Activated CD4-positive, alpha-beta T cell treated with anti-CD3 and anti-CD28 coated beads for 36 hours (primary cell): ENCODE measurements around the gene FAM171A1. TPM values are rescaled to one million over a fixed set of nuclear protein-coding genes. Genes with fewer than 3 reads are reported as not detected.
"Not testable (repeated sequence)": the region's sequence is repeated elsewhere in the genome, so short reads cannot be mapped to it uniquely, and the experiment has no call there.

Experiments used
- ATAC-seq: fragments of 200-7000 bp; cut with Tn5 transposase; one replicate; pipeline ENCODE4 v1.10.0; 2021; ENCODE audit warnings: mild to moderate bottlenecking, moderate library complexity
- CTCF ChIA-PET: fragments of 350-600 bp; sonication (Branson Sonifier 250); formaldehyde crosslinking; loops from one replicate; lab custom pipeline; 2021; ENCODE audit warnings: antibody characterized with exemption; lab: Charles Lee
- POLR2A ChIA-PET: fragments of 350-600 bp; sonication (Branson Sonifier 250); formaldehyde crosslinking; loops from one replicate; lab custom pipeline; 2021; ENCODE audit warnings: antibody characterized with exemption, inconsistent platforms; lab: Charles Lee
- DNase-seq: peaks from one replicate; pipeline ENCODE4 v3.0.0-alpha.2; 2020
- H3K27ac Mint-ChIP-seq: one replicate; pipeline ENCODE4 v1.8.0; 2021; ENCODE audit warnings: mixed read lengths
- H3K27me3 Mint-ChIP-seq: one replicate; pipeline ENCODE4 v1.8.0; 2021; ENCODE audit warnings: mixed read lengths
- H3K36me3 Mint-ChIP-seq: one replicate; pipeline ENCODE4 v1.8.0; 2021; ENCODE audit warnings: low read depth, mixed read lengths
- H3K4me1 Mint-ChIP-seq: one replicate; pipeline ENCODE4 v1.8.0; 2021; ENCODE audit warnings: mixed read lengths
- H3K4me3 Mint-ChIP-seq: one replicate; pipeline ENCODE4 v1.8.0; 2021; ENCODE audit warnings: mild to moderate bottlenecking, moderate library complexity, mixed read lengths
- H3K9me3 Mint-ChIP-seq: one replicate; pipeline ENCODE4 v1.8.0; 2021; ENCODE audit warnings: low read depth, mixed read lengths
- intact Hi-C, 2 experiments: fragments of 100-400 bp; cut with DNase I in 1 of 2; cut with micrococcal nuclease in 1 of 2; formaldehyde crosslinking; loops; one replicate each; pipeline versions ENCODE4 v1.14.2 to v1.15.1; 2022 to 2024; cut with DNase I, micrococcal nuclease
- total RNA-seq, 2 experiments: library from RNA; stranded (reverse); gene quantifications; one replicate each; pipeline ENCODE4 v1.2.3, GENCODE V29; 2021

Gene FAM171A1
- total RNA-seq, 2 experiments from 2014 or later, result 4.1 to 5.8 TPM

- POLR2A ChIA-PET, result no interaction called here
- peaks cover 2% of the 10 kb centered on the region for H3K27me3 Mint-ChIP-seq
- no peak for ATAC-seq
- H3K4me3 Mint-ChIP-seq, result no peak overlapping the region
- no peaks in the 10 kb centered on the region for H3K36me3 Mint-ChIP-seq
- no peaks in the 10 kb centered on the region for H3K4me1 Mint-ChIP-seq
- no peak for DNase-seq
- no peak overlapping the region for H3K27ac Mint-ChIP-seq
- CTCF ChIA-PET, result no interaction called here
- H3K9me3 Mint-ChIP-seq, result no peaks in the 10 kb centered on the region
- intact Hi-C loops, result no loop called here
These were observed 28.1 kb downstream of the FAM171A1 start for GRCh38 chr10:15342970-15343369.

GRCh38 chr10:15341502-15342128 lies 29.5 kb downstream of the FAM171A1 start:
- ATAC-seq (no peak), DNase-seq (no peak)
- H3K27ac Mint-ChIP-seq, result no peak overlapping the region
- no peak overlapping the region for H3K4me3 Mint-ChIP-seq
- peaks cover 2% of the 10 kb centered on the region for H3K27me3 Mint-ChIP-seq
- CTCF ChIA-PET, result interaction anchor here (0.7 to 1.7 kb wide), 4 partner anchors 40 to 1821 kb away, joined by 3 to 4 read pairs (median 3); no protein-coding TSS in a partner anchor
- intact Hi-C loops, result no loop called here
- H3K9me3 Mint-ChIP-seq, result no peaks in the 10 kb centered on the region
- POLR2A ChIA-PET, result no interaction called here
- H3K4me1 Mint-ChIP-seq, result no peaks in the 10 kb centered on the region
- no peaks in the 10 kb centered on the region for H3K36me3 Mint-ChIP-seq

GRCh38 chr10:15339892-15340291 lies 31.2 kb downstream of the FAM171A1 start:
- Mint-ChIP-seq H3K36me3 (no peaks in the 10 kb centered on the region), H3K4me3 (no peak overlapping the region), H3K27ac (no peak overlapping the region), H3K4me1 (peaks cover 2% of the 10 kb centered on the region), H3K27me3 (peaks cover 2% of the 10 kb centered on the region), H3K9me3 (no peaks in the 10 kb centered on the region)
- ChIA-PET CTCF (no interaction called here), POLR2A (no interaction called here)
- DNase-seq, result no peak
- intact Hi-C loops, result no loop called here
- ATAC-seq, result no peak

GRCh38 chr10:15337441-15337923 lies 33.6 kb downstream of the FAM171A1 start:
- DNase-seq, POLR2A ChIA-PET, H3K27ac Mint-ChIP-seq, H3K4me3 Mint-ChIP-seq, H3K36me3 Mint-ChIP-seq, H3K27me3 Mint-ChIP-seq, H3K9me3 Mint-ChIP-seq, ATAC-seq, H3K4me1 Mint-ChIP-seq: not testable (repeated sequence)
- intact Hi-C loops, result loop anchor here in 1 of 2 experiments (2.0 kb wide), 1 partner anchor 21 kb away; no protein-coding TSS in a partner anchor
- CTCF ChIA-PET, result interaction anchor here (1.8 kb wide), 1 partner anchor 11 kb away, joined by 4 read pairs; no protein-coding TSS in a partner anchor

- DNase-seq, result no peak
- Mint-ChIP-seq H3K9me3 (no peaks in the 10 kb centered on the region), H3K4me3 (no peak overlapping the region), H3K27ac (no peak overlapping the region), H3K4me1 (peaks cover 2% of the 10 kb centered on the region), H3K36me3 (no peaks in the 10 kb centered on the region), H3K27me3 (peaks cover 2% of the 10 kb centered on the region)
- ATAC-seq, result peak; percentile 19
- ChIA-PET POLR2A (interaction anchor here (0.6 kb wide), 1 partner anchor 28 kb away, joined by 5 read pairs; no protein-coding TSS in a partner anchor), CTCF (no interaction called here)
- intact Hi-C loops, result loop anchor here in 1 of 2 experiments (2.0 kb wide), 1 partner anchor 19 kb away; no protein-coding TSS in a partner anchor
These were observed 34.9 kb downstream of the FAM171A1 start for GRCh38 chr10:15336211-15336610.

GRCh38 chr10:15335508-15335907 lies 35.6 kb downstream of the FAM171A1 start:
- Mint-ChIP-seq H3K9me3 (no peaks in the 10 kb centered on the region), H3K36me3 (no peaks in the 10 kb centered on the region), H3K27ac (no peak overlapping the region), H3K4me3 (no peak overlapping the region), H3K27me3 (peaks cover 2% of the 10 kb centered on the region), H3K4me1 (peaks cover 2% of the 10 kb centered on the region)
- CTCF ChIA-PET, result no interaction called here
- POLR2A ChIA-PET, result no interaction called here
- DNase-seq (no peak), ATAC-seq (no peak)
- intact Hi-C loops, result no loop called here

GRCh38 chr10:15334650-15335323 lies 36.3 kb downstream of the FAM171A1 start:
- no peak overlapping the region for H3K4me3 Mint-ChIP-seq
- H3K4me1 Mint-ChIP-seq, result peaks cover 2% of the 10 kb centered on the region
- intact Hi-C loops, result no loop called here
- no peaks in the 10 kb centered on the region for H3K36me3 Mint-ChIP-seq
- no peak for DNase-seq
- no peak overlapping the region for H3K27ac Mint-ChIP-seq
- peaks cover 2% of the 10 kb centered on the region for H3K27me3 Mint-ChIP-seq
- H3K9me3 Mint-ChIP-seq, result no peaks in the 10 kb centered on the region
- ATAC-seq, result no peak
- CTCF ChIA-PET, result no interaction called here
- POLR2A ChIA-PET, result no interaction called here

- DNase-seq (no peak), ATAC-seq (no peak)
- Mint-ChIP-seq H3K36me3 (no peaks in the 10 kb centered on the region), H3K27me3 (no peaks in the 10 kb centered on the region), H3K9me3 (no peaks in the 10 kb centered on the region), H3K4me1 (peaks cover 2% of the 10 kb centered on the region), H3K4me3 (no peak overlapping the region), H3K27ac (no peak overlapping the region)
- ChIA-PET CTCF (no interaction called here), POLR2A (interaction anchor here (0.6 kb wide), 1 partner anchor 165 kb away, joined by 3 read pairs; the partner anchor contains the start of gene NMT2)
- intact Hi-C loops, result no loop called here
These were observed 37.0 kb downstream of the FAM171A1 start for GRCh38 chr10:15333909-15334649.

GRCh38 chr10:15333181-15333580 lies 37.9 kb downstream of the FAM171A1 start:
- H3K36me3 Mint-ChIP-seq, H3K4me3 Mint-ChIP-seq, intact Hi-C loops, ATAC-seq, POLR2A ChIA-PET, H3K27me3 Mint-ChIP-seq, H3K9me3 Mint-ChIP-seq, CTCF ChIA-PET, H3K4me1 Mint-ChIP-seq, DNase-seq, H3K27ac Mint-ChIP-seq: not testable (repeated sequence)

- no peak for ATAC-seq
- no peaks in the 10 kb centered on the region for H3K27me3 Mint-ChIP-seq
- H3K27ac Mint-ChIP-seq, result no peak overlapping the region
- DNase-seq, result no peak
- intact Hi-C loops, result no loop called here
- ChIA-PET CTCF (no interaction called here), POLR2A (no interaction called here)
- no peak overlapping the region for H3K4me3 Mint-ChIP-seq
- peaks cover 2% of the 10 kb centered on the region for H3K4me1 Mint-ChIP-seq
- no peaks in the 10 kb centered on the region for H3K36me3 Mint-ChIP-seq
- no peaks in the 10 kb centered on the region for H3K9me3 Mint-ChIP-seq
These were observed 39.6 kb downstream of the FAM171A1 start for GRCh38 chr10:15331461-15331860.

GRCh38 chr10:15329437-15329836 lies 41.7 kb downstream of the FAM171A1 start:
- ChIA-PET CTCF (interaction anchor here (0.6 kb wide), 1 partner anchor 10 kb away, joined by 3 read pairs; no protein-coding TSS in a partner anchor), POLR2A (no interaction called here)
- DNase-seq, result no peak
- intact Hi-C loops, result no loop called here
- Mint-ChIP-seq H3K4me3 (no peak overlapping the region), H3K27me3 (no peaks in the 10 kb centered on the region), H3K4me1 (peaks cover 11% of the 10 kb centered on the region), H3K27ac (no peak overlapping the region), H3K9me3 (no peaks in the 10 kb centered on the region), H3K36me3 (no peaks in the 10 kb centered on the region)
- ATAC-seq, result no peak
